ENCODE results near the gene S100A2. TPM values are rescaled to one million over a fixed set of nuclear protein-coding genes. Genes with fewer than 3 reads are reported as not detected.

The S100A2 gene
- total RNA-seq, 2 donors from 2014 or later = 1.0 to 7.8 TPM

Other genes with a start within 250 kb of the S100A2 start
- gene PGLYRP4, start 217.0 kb downstream of the S100A2 start, total RNA-seq = not detected
- gene S100A9, start 208.0 kb downstream of the S100A2 start, total RNA-seq = 1 to 10 TPM in 1 of 2 donors, under 1 TPM in 1; 0.73 to 1.4 TPM
- not detected for gene S100A12, start 190.2 kb downstream of the S100A2 start, total RNA-seq
- not detected for gene S100A8, start 174.8 kb downstream of the S100A2 start, total RNA-seq
- gene S100A7A, start 149.3 kb downstream of the S100A2 start, total RNA-seq = not detected
- gene S100A7, start 105.2 kb downstream of the S100A2 start, total RNA-seq = not detected
- 100 to 1,000 TPM; 260 to 445 TPM for gene S100A6, start 29.9 kb downstream of the S100A2 start, total RNA-seq
- 1 to 10 TPM; 2.0 to 3.9 TPM for gene S100A5, start 24.9 kb downstream of the S100A2 start, total RNA-seq
- gene S100A4, start 20.0 kb downstream of the S100A2 start, total RNA-seq = 100 to 1,000 TPM; 186 to 368 TPM
- not detected for gene S100A3, start 16.6 kb downstream of the S100A2 start, total RNA-seq
- gene S100A16, start 47.3 kb upstream of the S100A2 start, total RNA-seq = not detected
- gene S100A14, start 50.5 kb upstream of the S100A2 start, total RNA-seq = not detected
- 1 to 10 TPM; 4.2 to 6.0 TPM for gene S100A13, start 61.7 kb upstream of the S100A2 start, total RNA-seq
- gene S100A1, start 62.6 kb upstream of the S100A2 start, total RNA-seq = not detected
- 10 to 100 TPM; 83.3 to 91.3 TPM for gene CHTOP, start 68.2 kb upstream of the S100A2 start, total RNA-seq
- gene SNAPIN, start 92.9 kb upstream of the S100A2 start, total RNA-seq = 10 to 100 TPM; 16.1 to 35.4 TPM
- 100 to 1,000 TPM; 247 to 316 TPM for gene ILF2, start 105.1 kb upstream of the S100A2 start, total RNA-seq
- gene NPR1, start 112.8 kb upstream of the S100A2 start, total RNA-seq = not detected
- 10 to 100 TPM; 58.2 to 64.9 TPM for gene INTS3, start 162.2 kb upstream of the S100A2 start, total RNA-seq
- 1 to 10 TPM; 7.0 to 8.3 TPM for gene SLC27A3, start 209.6 kb upstream of the S100A2 start, total RNA-seq